ENCODE data around the gene TMCC1.

Gene TMCC1

DNA sequence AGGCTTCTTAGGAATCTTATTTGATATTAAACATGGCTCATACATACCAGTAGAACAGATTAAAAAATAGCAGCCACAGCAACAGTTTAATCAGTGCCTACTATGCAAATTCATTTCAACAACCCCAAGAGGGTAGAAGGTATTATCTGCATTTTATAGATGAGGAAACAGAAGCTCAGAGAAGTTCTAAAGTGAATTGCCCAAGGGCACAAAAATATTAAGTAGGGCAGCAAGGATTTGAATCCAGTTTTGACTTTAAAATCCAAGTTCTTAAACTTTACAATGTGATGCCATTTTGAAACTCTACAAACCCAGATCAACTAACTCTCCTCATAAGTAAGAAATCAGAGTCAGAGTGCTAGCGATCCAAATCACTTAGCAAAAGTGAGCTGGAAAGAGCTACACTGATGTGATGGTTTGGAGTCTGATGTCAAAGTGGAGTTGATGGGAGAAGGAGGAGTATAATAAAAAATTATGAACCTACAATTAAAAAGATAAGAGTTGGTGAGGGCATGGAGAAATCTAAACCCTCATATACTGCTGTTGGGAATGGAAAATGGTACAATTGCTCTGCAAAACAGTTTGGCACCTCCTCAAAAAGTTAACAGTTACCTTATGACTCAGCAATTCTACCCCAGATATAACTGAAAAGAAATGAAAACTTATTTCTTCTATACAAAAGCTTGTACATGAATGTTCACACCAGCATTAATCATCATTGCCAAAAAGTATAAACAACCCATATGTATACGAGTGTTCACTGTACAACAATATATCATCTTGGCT lies 236.1 kb downstream of the TMCC1 start:
- TF ChIP-seq, protein P1, sequence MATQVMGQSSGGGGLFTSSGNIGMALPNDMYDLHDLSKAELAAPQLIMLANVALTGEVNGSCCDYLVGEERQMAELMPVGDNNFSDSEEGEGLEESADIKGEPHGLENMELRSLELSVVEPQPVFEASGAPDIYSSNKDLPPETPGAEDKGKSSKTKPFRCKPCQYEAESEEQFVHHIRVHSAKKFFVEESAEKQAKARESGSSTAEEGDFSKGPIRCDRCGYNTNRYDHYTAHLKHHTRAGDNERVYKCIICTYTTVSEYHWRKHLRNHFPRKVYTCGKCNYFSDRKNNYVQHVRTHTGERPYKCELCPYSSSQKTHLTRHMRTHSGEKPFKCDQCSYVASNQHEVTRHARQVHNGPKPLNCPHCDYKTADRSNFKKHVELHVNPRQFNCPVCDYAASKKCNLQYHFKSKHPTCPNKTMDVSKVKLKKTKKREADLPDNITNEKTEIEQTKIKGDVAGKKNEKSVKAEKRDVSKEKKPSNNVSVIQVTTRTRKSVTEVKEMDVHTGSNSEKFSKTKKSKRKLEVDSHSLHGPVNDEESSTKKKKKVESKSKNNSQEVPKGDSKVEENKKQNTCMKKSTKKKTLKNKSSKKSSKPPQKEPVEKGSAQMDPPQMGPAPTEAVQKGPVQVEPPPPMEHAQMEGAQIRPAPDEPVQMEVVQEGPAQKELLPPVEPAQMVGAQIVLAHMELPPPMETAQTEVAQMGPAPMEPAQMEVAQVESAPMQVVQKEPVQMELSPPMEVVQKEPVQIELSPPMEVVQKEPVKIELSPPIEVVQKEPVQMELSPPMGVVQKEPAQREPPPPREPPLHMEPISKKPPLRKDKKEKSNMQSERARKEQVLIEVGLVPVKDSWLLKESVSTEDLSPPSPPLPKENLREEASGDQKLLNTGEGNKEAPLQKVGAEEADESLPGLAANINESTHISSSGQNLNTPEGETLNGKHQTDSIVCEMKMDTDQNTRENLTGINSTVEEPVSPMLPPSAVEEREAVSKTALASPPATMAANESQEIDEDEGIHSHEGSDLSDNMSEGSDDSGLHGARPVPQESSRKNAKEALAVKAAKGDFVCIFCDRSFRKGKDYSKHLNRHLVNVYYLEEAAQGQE (IDR thresholded peaks at IDR 0.05; ENCODE audit: insufficient read depth in 1 of 2, low read depth in 2 of 2, low read length in 2 of 2), result no peak
- TF ChIP-seq TAF1 (IDR thresholded peaks at IDR 0.05; ENCODE audit: borderline replicate concordance, insufficient read depth, low read length) (no peak), SIN3A (IDR thresholded peaks at IDR 0.05; ENCODE audit: borderline replicate concordance, insufficient read depth, low read length) (no peak), FOXP2 (optimal IDR thresholded peaks at IDR 0.05; ENCODE audit: borderline replicate concordance, extremely low read depth, extremely low read length, insufficient read depth) (no peak)

DNA sequence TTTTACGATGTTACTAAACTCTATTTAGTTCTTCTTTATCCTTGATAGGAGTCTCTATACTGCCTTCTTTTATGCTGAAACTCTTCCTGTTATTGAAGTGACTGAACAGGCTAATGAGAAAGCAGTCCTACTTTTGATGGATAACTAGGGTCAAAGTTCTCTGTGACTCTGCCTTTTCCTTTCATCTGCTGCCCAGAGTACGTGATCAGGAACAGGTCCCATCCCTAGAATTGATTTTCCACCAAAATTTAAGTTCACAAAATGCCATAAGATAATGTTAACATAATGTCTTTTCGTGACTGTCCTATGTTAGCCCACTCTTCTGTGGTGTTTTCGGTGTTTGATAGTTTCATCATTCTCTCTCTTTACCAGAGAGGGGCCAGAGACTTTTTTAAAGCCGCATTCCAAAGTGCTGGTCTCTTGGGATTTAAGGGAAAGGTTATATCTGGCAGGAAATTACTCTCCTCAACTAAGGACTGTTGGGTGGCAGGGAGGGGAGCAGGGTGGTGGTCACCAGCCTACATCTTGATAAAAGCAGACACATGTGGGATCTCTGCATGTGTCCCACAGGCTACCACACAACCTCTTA lies 236.8 kb downstream of the TMCC1 start:
- TF ChIP-seq TAF1 (IDR thresholded peaks at IDR 0.05; ENCODE audit: borderline replicate concordance, insufficient read depth, low read length), result no peak
- no peak for TF ChIP-seq FOXP2 (optimal IDR thresholded peaks at IDR 0.05; ENCODE audit: borderline replicate concordance, extremely low read depth, extremely low read length, insufficient read depth)
- no peak for TF ChIP-seq SIN3A (IDR thresholded peaks at IDR 0.05; ENCODE audit: borderline replicate concordance, insufficient read depth, low read length)
- no peak for TF ChIP-seq POLR2AphosphoS5 (IDR thresholded peaks at IDR 0.05; ENCODE audit: low read depth, low read length)
- TF ChIP-seq, protein P1 (IDR thresholded peaks at IDR 0.05; ENCODE audit: insufficient read depth in 1 of 2, low read depth in 2 of 2, low read length in 2 of 2), result no peak

DNA sequence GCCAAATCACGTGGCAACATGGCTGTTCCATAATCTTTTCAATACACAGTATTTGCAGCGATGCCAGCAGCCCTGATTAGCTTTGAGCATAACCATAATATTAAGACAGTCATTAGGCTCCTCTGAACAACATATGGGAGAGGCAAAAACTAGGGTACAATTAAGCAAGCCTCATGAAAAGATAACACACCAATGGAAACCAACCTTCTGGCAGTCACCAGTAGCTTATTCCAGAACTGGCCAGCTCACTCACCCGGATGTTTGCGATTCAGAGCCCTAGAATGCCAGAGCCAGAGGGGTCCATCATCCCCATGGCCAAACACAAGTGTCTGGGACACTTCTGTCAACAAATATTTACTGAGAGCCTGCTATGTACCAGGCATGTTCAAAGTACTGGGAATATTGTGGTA lies 238.2 kb downstream of the TMCC1 start:
- TF ChIP-seq SIN3A (IDR thresholded peaks at IDR 0.05; ENCODE audit: borderline replicate concordance, insufficient read depth, low read length) (no peak), POLR2AphosphoS5 (IDR thresholded peaks at IDR 0.05; ENCODE audit: low read depth, low read length) (no peak), TAF1 (IDR thresholded peaks at IDR 0.05; ENCODE audit: borderline replicate concordance, insufficient read depth, low read length) (no peak), FOXP2 (optimal IDR thresholded peaks at IDR 0.05; ENCODE audit: borderline replicate concordance, extremely low read depth, extremely low read length, insufficient read depth) (no peak)
- TF ChIP-seq, protein P1 (IDR thresholded peaks at IDR 0.05; ENCODE audit: insufficient read depth in 1 of 2, low read depth in 2 of 2, low read length in 2 of 2), result no peak

DNA sequence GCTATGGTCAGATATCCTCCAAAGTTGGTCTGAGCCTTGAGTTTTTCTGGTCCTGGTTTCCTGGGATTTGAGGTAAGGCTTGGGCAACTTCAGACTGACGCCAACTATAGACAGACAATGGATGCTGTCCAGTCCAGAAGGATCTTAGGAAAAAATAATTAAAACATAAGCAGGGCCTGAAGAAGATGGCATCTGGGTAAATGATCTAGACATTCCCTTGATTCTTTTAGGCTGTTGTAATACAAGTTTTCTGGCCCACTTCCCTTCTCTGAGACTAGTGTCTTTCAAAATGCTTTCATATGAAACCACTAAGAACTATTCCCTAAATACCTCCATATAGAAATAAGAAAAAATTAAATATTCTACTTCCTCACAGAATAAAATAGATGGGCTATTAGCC lies 239.4 kb downstream of the TMCC1 start:
- TF ChIP-seq SIN3A (IDR thresholded peaks at IDR 0.05; ENCODE audit: borderline replicate concordance, insufficient read depth, low read length) (no peak), FOXP2 (optimal IDR thresholded peaks at IDR 0.05; ENCODE audit: borderline replicate concordance, extremely low read depth, extremely low read length, insufficient read depth) (no peak), POLR2AphosphoS5 (IDR thresholded peaks at IDR 0.05; ENCODE audit: low read depth, low read length) (no peak), TAF1 (IDR thresholded peaks at IDR 0.05; ENCODE audit: borderline replicate concordance, insufficient read depth, low read length) (no peak)
- TF ChIP-seq, protein P1 (IDR thresholded peaks at IDR 0.05; ENCODE audit: insufficient read depth in 1 of 2, low read depth in 2 of 2, low read length in 2 of 2), result no peak
